OCI-LY1 (cell line): ENCODE measurements around the gene ABLIM3.

Experiments
- CTCF ChIP-seq: fragments of 200-600 bp; sonication (generic), shearing (Covaris generic); IDR thresholded peaks from 2 replicates; pipeline ENCODE4 v1.5.1; 2017; ENCODE audit warnings: mild to moderate bottlenecking, antibody characterized with exemption, low read length, moderate library complexity, mixed read lengths
- EZH2 ChIP-seq: fragments of 200-600 bp; sonication (generic), shearing (Covaris generic); IDR thresholded peaks from 2 replicates; pipeline ENCODE4 v1.8.0; 2017; ENCODE audit warnings: borderline replicate concordance, mixed run types, mild to moderate bottlenecking, antibody characterized with exemption, low read length, moderate library complexity, mixed read lengths

- no peak for TF ChIP-seq CTCF
- TF ChIP-seq EZH2 = no peak
Observed at GRCh38 chr5:149141957-149142851, 911 bp downstream of the ABLIM3 start.
